Neural cell (in vitro differentiated cells): ENCODE results near the gene UMOD. TPM values are rescaled to one million over a fixed set of nuclear protein-coding genes. Genes with fewer than 3 reads are reported as not detected.

ENCODE experiments used
- H2AFZ ChIP-seq: fragments of 200-600, 300-800 bp; sonication (generic), shearing (Covaris generic); 2 replicates; pipeline ENCODE4 v1.6.0; 2014; ENCODE audit warnings: low read depth, mild to moderate bottlenecking, antibody characterized with exemption, low read length, moderate library complexity
- H3F3A ChIP-seq: fragments of 200-600 bp; shearing (Covaris generic); 2 replicates; pipeline ENCODE4 v1.6.1; 2016; ENCODE audit warnings: mild to moderate bottlenecking, moderate library complexity, mixed read lengths, antibody characterized with exemption, low read length; ENCODE audit not compliant: insufficient read depth, poor library complexity, severe bottlenecking
- H3K27ac ChIP-seq: fragments of 200-600, 300-800 bp; sonication (generic), shearing (Covaris generic); 2 replicates; pipeline ENCODE4 v1.5.1; 2014; ENCODE audit warnings: mild to moderate bottlenecking, low read length, moderate library complexity
- H3K27me3 ChIP-seq: fragments of 300-800, 200-600 bp; sonication (generic), shearing (Covaris generic); 2 replicates; pipeline ENCODE4 v1.6.0; 2014; ENCODE audit warnings: mild to moderate bottlenecking, low read depth, low read length, moderate library complexity; ENCODE audit not compliant: insufficient read depth
- H3K36me3 ChIP-seq: fragments of 300-800, 200-600 bp; sonication (generic), shearing (Covaris generic); 2 replicates; pipeline ENCODE4 v1.5.1; 2014; ENCODE audit warnings: mild to moderate bottlenecking, antibody characterized with exemption, low read length, moderate library complexity; ENCODE audit not compliant: insufficient read depth
- H3K4me2 ChIP-seq: fragments of 300-800, 200-600 bp; sonication (generic), shearing (Covaris generic); 2 replicates; pipeline ENCODE4 v1.6.0; 2014; ENCODE audit warnings: mild to moderate bottlenecking, low read length
- H3K4me3 ChIP-seq: fragments of 300-800, 200-600 bp; sonication (generic), shearing (Covaris generic); 2 replicates; pipeline ENCODE4 v1.5.1; 2014; ENCODE audit warnings: mild to moderate bottlenecking, low read length, moderate library complexity
- H3K79me2 ChIP-seq: fragments of 200-600 bp; shearing (Covaris generic); replicated peaks from 2 replicates; pipeline ENCODE4 v1.6.0; 2014; ENCODE audit warnings: mild to moderate bottlenecking, low read length, moderate library complexity; ENCODE audit not compliant: insufficient read depth
- H3K9ac ChIP-seq: fragments of 300-800, 200-600 bp; sonication (generic), shearing (Covaris generic); 2 replicates; pipeline ENCODE4 v1.6.1; 2016; ENCODE audit warnings: mild to moderate bottlenecking, low read length, mixed read lengths
- H3K9me2 ChIP-seq: fragments of 200-600 bp; shearing (Covaris generic); 2 replicates; pipeline ENCODE4 v1.6.1; 2016; ENCODE audit warnings: mild to moderate bottlenecking, low read length, mixed read lengths; ENCODE audit not compliant: insufficient read depth
- H3K9me3 ChIP-seq: fragments of 200-600, 300-800 bp; sonication (generic), shearing (Covaris generic); 2 replicates; pipeline ENCODE4 v1.6.1; 2016; ENCODE audit warnings: mild to moderate bottlenecking, mixed run types, low read length, moderate library complexity, mixed read lengths
- H4K20me1 ChIP-seq: fragments of 200-600 bp; shearing (Covaris generic); 2 replicates; pipeline ENCODE4 v1.6.1; 2016; ENCODE audit warnings: mild to moderate bottlenecking, mixed run types; ENCODE audit not compliant: insufficient read depth
- EP300 ChIP-seq: fragments of 450-650 bp; conservative IDR thresholded peaks from 2 replicates; pipeline ENCODE4 v1.6.1; 2014; ENCODE audit warnings: antibody characterized with exemption, mild to moderate bottlenecking, moderate library complexity; ENCODE audit not compliant: poor library complexity, severe bottlenecking
- EZH2 ChIP-seq: fragments of 200-600, 300-800 bp; shearing (Covaris generic), sonication (generic); IDR thresholded peaks from 2 replicates; pipeline ENCODE4 v1.6.1; 2014; ENCODE audit warnings: antibody characterized with exemption, low read length, borderline replicate concordance, mild to moderate bottlenecking; ENCODE audit not compliant: insufficient read depth, poor library complexity, severe bottlenecking
- MXI1 ChIP-seq: fragments of 450-650 bp; conservative IDR thresholded peaks from 2 replicates; pipeline ENCODE4 v1.6.1; 2014; ENCODE audit warnings: antibody characterized with exemption, mild to moderate bottlenecking; ENCODE audit not compliant: poor library complexity, severe bottlenecking
- POLR2AphosphoS5 ChIP-seq: IDR thresholded peaks from 2 replicates; pipeline ENCODE4 v1.6.1; 2012
- RAD21 ChIP-seq: fragments of 450-650 bp; conservative IDR thresholded peaks from 2 replicates; pipeline ENCODE4 v1.6.1; 2014; ENCODE audit warnings: antibody characterized with exemption, mild to moderate bottlenecking, moderate library complexity
- SMC3 ChIP-seq: fragments of 450-650 bp; conservative IDR thresholded peaks from 2 replicates; pipeline ENCODE4 v1.6.1; 2014; ENCODE audit warnings: antibody characterized with exemption, mild to moderate bottlenecking, moderate library complexity; ENCODE audit not compliant: poor library complexity
- TAF1 ChIP-seq: IDR thresholded peaks from 2 replicates; pipeline ENCODE4 v1.6.1; 2012; ENCODE audit warnings: low read depth
- polyA plus RNA-seq: library from polyadenylated mRNA; depleted of rRNA; stranded (reverse); fragments of >200 nt; gene quantifications from 2 replicates; pipeline ENCODE4 v1.2.3, GENCODE V29; 2014
- TF ChIP-seq, protein P1 (sequence below): IDR thresholded peaks from 2 replicates; pipeline ENCODE4 v1.6.1; 2012; ENCODE audit warnings: borderline replicate concordance
- TF ChIP-seq, protein P2 (sequence below): fragments of 450-650 bp; IDR thresholded peaks from 2 replicates; pipeline ENCODE4 v1.5.1; 2014; ENCODE audit warnings: antibody characterized with exemption, mild to moderate bottlenecking, moderate library complexity; ENCODE audit not compliant: poor library complexity, severe bottlenecking

Gene UMOD
- polyA plus RNA-seq, 1 donor from 2014 or later: not detected

DNA sequence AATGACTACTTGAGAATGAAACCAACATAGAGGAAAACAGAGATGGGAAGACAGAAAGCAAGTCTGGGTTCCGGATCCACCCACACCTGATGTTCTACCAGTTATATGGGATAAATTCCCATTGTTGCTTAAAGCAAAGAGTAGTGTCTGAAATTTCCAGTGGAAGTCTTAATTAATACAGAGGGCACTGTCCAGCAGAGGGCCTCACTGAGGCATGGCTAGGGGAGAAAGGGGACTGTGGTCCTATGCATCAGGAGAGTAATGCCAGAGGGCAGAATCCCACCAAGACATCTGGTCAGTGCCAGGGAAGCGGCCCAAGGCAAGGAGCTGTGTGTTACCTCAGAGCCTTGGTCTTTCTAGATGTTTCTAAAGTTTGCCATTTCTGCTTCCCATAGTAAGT is 7.5 kb upstream of the UMOD start:
- no peaks in the 10 kb centered on the region for H4K20me1 ChIP-seq
- no peaks in the 10 kb centered on the region for H3F3A ChIP-seq
- no peak overlapping the region for H2AFZ ChIP-seq
- TF ChIP-seq, protein P1, sequence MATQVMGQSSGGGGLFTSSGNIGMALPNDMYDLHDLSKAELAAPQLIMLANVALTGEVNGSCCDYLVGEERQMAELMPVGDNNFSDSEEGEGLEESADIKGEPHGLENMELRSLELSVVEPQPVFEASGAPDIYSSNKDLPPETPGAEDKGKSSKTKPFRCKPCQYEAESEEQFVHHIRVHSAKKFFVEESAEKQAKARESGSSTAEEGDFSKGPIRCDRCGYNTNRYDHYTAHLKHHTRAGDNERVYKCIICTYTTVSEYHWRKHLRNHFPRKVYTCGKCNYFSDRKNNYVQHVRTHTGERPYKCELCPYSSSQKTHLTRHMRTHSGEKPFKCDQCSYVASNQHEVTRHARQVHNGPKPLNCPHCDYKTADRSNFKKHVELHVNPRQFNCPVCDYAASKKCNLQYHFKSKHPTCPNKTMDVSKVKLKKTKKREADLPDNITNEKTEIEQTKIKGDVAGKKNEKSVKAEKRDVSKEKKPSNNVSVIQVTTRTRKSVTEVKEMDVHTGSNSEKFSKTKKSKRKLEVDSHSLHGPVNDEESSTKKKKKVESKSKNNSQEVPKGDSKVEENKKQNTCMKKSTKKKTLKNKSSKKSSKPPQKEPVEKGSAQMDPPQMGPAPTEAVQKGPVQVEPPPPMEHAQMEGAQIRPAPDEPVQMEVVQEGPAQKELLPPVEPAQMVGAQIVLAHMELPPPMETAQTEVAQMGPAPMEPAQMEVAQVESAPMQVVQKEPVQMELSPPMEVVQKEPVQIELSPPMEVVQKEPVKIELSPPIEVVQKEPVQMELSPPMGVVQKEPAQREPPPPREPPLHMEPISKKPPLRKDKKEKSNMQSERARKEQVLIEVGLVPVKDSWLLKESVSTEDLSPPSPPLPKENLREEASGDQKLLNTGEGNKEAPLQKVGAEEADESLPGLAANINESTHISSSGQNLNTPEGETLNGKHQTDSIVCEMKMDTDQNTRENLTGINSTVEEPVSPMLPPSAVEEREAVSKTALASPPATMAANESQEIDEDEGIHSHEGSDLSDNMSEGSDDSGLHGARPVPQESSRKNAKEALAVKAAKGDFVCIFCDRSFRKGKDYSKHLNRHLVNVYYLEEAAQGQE: no peak
- no peak for TF ChIP-seq POLR2AphosphoS5
- no peak for TF ChIP-seq EZH2
- TF ChIP-seq, protein P2, sequence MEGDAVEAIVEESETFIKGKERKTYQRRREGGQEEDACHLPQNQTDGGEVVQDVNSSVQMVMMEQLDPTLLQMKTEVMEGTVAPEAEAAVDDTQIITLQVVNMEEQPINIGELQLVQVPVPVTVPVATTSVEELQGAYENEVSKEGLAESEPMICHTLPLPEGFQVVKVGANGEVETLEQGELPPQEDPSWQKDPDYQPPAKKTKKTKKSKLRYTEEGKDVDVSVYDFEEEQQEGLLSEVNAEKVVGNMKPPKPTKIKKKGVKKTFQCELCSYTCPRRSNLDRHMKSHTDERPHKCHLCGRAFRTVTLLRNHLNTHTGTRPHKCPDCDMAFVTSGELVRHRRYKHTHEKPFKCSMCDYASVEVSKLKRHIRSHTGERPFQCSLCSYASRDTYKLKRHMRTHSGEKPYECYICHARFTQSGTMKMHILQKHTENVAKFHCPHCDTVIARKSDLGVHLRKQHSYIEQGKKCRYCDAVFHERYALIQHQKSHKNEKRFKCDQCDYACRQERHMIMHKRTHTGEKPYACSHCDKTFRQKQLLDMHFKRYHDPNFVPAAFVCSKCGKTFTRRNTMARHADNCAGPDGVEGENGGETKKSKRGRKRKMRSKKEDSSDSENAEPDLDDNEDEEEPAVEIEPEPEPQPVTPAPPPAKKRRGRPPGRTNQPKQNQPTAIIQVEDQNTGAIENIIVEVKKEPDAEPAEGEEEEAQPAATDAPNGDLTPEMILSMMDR: no peak
- no peak for TF ChIP-seq SMC3
- no peak for TF ChIP-seq TAF1
- H3K4me2 ChIP-seq: no peak overlapping the region
- no peaks in the 10 kb centered on the region for H3K9me3 ChIP-seq
- H3K4me3 ChIP-seq: no peak overlapping the region
- H3K79me2 ChIP-seq: no peaks in the 10 kb centered on the region
- H3K36me3 ChIP-seq: no peaks in the 10 kb centered on the region
- H3K9ac ChIP-seq: no peak overlapping the region
- no peak overlapping the region for H3K27ac ChIP-seq
- no peaks in the 10 kb centered on the region for H3K9me2 ChIP-seq
- no peaks in the 10 kb centered on the region for H3K27me3 ChIP-seq

DNA sequence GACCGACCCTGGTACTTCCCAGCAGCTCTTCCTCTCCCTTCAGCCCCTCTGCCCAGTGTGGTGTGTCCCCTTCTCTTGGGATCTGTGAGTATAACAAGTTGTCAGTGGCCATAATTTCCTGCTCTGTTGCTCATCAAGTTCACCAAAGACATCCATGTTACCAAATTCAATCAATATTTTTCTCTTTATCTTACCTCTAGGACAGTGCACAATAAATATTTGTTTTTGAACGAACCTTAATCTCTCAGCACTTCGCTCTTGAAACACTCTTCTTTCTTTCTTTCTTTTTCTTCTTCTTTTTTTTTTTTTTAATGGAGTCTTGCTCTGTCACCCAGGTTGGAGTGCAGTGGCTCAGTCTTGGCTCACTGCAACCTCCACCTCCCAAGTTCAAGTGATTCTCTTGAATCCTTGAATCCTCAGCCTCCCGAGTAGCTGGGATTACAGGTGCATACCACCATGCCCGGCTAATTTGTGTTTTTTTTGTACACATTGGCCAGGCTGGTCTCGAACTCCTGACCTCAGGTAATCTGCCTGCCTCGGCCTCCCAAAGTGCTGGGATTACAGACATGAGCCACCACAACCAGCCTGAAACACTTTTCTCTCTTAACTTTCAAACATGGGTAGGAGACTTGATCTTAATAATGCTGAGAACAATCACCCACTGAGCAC is 2.7 kb upstream of the UMOD start:
- TF ChIP-seq, protein P2: no peak
- no peak for TF ChIP-seq EP300
- no peak for TF ChIP-seq RAD21
- TF ChIP-seq MXI1: no peak
- TF ChIP-seq EZH2: no peak
- TF ChIP-seq TAF1: no peak
- TF ChIP-seq, protein P1: no peak
- no peak for TF ChIP-seq POLR2AphosphoS5
- no peak overlapping the region for H3K9ac ChIP-seq
- H3K9me2 ChIP-seq: no peaks in the 10 kb centered on the region
- no peak overlapping the region for H3K27ac ChIP-seq
- no peaks in the 10 kb centered on the region for H3K79me2 ChIP-seq
- H3F3A ChIP-seq: no peaks in the 10 kb centered on the region
- no peak overlapping the region for H3K4me2 ChIP-seq
- H3K9me3 ChIP-seq: no peaks in the 10 kb centered on the region
- no peak overlapping the region for H2AFZ ChIP-seq
- no peak overlapping the region for H3K4me3 ChIP-seq
- H3K27me3 ChIP-seq: no peaks in the 10 kb centered on the region
- no peaks in the 10 kb centered on the region for H4K20me1 ChIP-seq
- H3K36me3 ChIP-seq: no peaks in the 10 kb centered on the region
